Breast epithelium (tissue), 4 donors: ENCODE data around the gene COA1. TPM values are rescaled to one million over a fixed set of nuclear protein-coding genes. Genes with fewer than 3 reads are reported as not detected.

Experiments
- DNase-seq, 2 donors: peaks; one replicate each; pipeline ENCODE4 v3.0.0-alpha.2; 2019; ENCODE audit warnings: low spot score in 2 of 2
- H3K27ac ChIP-seq, 2 donors: fragments of 200-600 bp; sonication (generic) in 1 of 2; one replicate each; pipeline ENCODE4 v1.5.1; 2016 to 2019; ENCODE audit warnings: mild to moderate bottlenecking in 1 of 2
- H3K27me3 ChIP-seq, 2 donors: fragments of 200-600 bp; sonication (generic) in 1 of 2; one replicate each; pipeline versions ENCODE4 v1.5.1 to v1.6.0; 2017 to 2019; ENCODE audit warnings: control low read depth in 1 of 2, mild to moderate bottlenecking in 1 of 2
- H3K36me3 ChIP-seq: fragments of 200-600 bp; one replicate; pipeline ENCODE4 v1.5.1; 2019
- H3K4me1 ChIP-seq, 2 donors: fragments of 200-600 bp; sonication (generic); one replicate each; pipeline ENCODE4 v1.5.1; 2016 to 2019; ENCODE audit warnings: control low read depth in 1 of 2
- H3K4me3 ChIP-seq, 3 donors: fragments of 200-600 bp; sonication (generic); 1 replicate in 2 of 3; 2 replicates in 1 of 3; pipeline ENCODE4 v1.5.1; 2016 to 2019; ENCODE audit warnings: mild to moderate bottlenecking in 3 of 3, moderate library complexity in 2 of 3
- H3K9me3 ChIP-seq, 2 donors: fragments of 200-600 bp; sonication (generic) in 1 of 2; one replicate each; pipeline ENCODE4 v1.5.1; 2016 to 2019; ENCODE audit warnings: control low read depth in 1 of 2
- CTCF ChIP-seq, 3 donors: fragments of 450-650 bp; IDR thresholded peaks; one replicate each; pipeline ENCODE4 v1.5.1; 2016 to 2017; ENCODE audit warnings: antibody characterized with exemption in 3 of 3, mild to moderate bottlenecking in 3 of 3, moderate library complexity in 3 of 3
- POLR2A ChIP-seq: fragments of 450-650 bp; IDR thresholded peaks from one replicate; pipeline ENCODE4 v1.6.1; 2016; ENCODE audit warnings: antibody characterized with exemption, mild to moderate bottlenecking, moderate library complexity
- POLR2AphosphoS5 ChIP-seq, 3 donors: sonication (generic); formaldehyde crosslinking; IDR thresholded peaks; one replicate each; pipeline ENCODE4 v1.6.1; 2017; ENCODE audit warnings: antibody characterized with exemption in 3 of 3
- intact Hi-C: fragments of 100-400 bp; cut with DNase I; formaldehyde crosslinking; loops from one replicate; pipeline ENCODE4 v1.15.1; 2023; ENCODE audit warnings: low total_unique reads
- total RNA-seq, 3 donors: library from RNA; depleted of rRNA; stranded (reverse); fragments of >200 nt; gene quantifications; one replicate each; pipeline ENCODE4 v1.1.0, GENCODE V29; 2016

The COA1 gene
- total RNA-seq, 3 donors from 2014 or later, result 39.0 to 94.3 (median 91.4) TPM

GRCh38 chr7:43669286-43670081, 59.8 kb downstream of the COA1 start:
- intact Hi-C loops, result no loop called here

DNA sequence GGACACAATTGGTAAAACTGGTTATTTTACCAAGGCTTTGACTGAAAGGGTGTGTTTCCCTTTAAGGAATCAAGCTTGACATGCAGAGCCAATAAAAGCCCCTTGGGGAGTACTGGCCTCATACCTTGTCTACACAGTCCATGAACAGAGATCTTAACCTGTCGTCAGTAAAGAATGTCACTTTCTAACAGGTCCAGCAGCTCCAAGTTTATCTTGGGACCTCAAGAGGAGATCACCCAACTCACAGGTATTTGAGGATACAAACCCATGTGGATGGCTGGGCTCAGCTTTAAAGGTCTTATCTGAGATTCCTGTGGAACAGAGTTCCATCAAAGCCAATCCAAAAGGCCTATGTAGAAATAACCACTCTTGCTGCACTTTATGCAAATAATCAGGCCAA, 61.3 kb downstream of the COA1 start:
- H3K27ac ChIP-seq, result no peak overlapping the region
- no peak for TF ChIP-seq POLR2A
- TF ChIP-seq CTCF (IDR thresholded peaks at IDR 0.05), result no peak
- no peak for TF ChIP-seq POLR2AphosphoS5 (IDR thresholded peaks at IDR 0.05)
- H3K4me3 ChIP-seq, result no peak overlapping the region
- H3K36me3 ChIP-seq, result no peaks in the 10 kb centered on the region
- DNase-seq, result no peak
- no peaks in the 10 kb centered on the region for H3K4me1 ChIP-seq
- intact Hi-C loops, result no loop called here
- H3K9me3 ChIP-seq, result no peaks in the 10 kb centered on the region
- no peaks in the 10 kb centered on the region for H3K27me3 ChIP-seq

More at GRCh38 chr7:43669286-43670081, 59.8 kb downstream of the COA1 start:
- Histone ChIP-seq H3K9me3 (no peaks in the 10 kb centered on the region), H3K36me3 (no peaks in the 10 kb centered on the region), H3K27ac (no peak overlapping the region), H3K4me3 (no peak overlapping the region), H3K27me3 (no peaks in the 10 kb centered on the region), H3K4me1 (no peaks in the 10 kb centered on the region)
- TF ChIP-seq POLR2A, result no peak
- no peak for DNase-seq

GRCh38 chr7:43666938-43667337, 62.4 kb downstream of the COA1 start:
- intact Hi-C loops, result no loop called here
- no peaks in the 10 kb centered on the region for H3K4me1 ChIP-seq
- H3K9me3 ChIP-seq, result no peaks in the 10 kb centered on the region
- H3K36me3 ChIP-seq, result no peaks in the 10 kb centered on the region
- no peaks in the 10 kb centered on the region for H3K27me3 ChIP-seq
- H3K27ac ChIP-seq, result no peak overlapping the region
- H3K4me3 ChIP-seq, result no peak overlapping the region
- TF ChIP-seq CTCF (IDR thresholded peaks at IDR 0.05) (no peak), POLR2AphosphoS5 (IDR thresholded peaks at IDR 0.05) (no peak), POLR2A (no peak)
- no peak for DNase-seq

DNA sequence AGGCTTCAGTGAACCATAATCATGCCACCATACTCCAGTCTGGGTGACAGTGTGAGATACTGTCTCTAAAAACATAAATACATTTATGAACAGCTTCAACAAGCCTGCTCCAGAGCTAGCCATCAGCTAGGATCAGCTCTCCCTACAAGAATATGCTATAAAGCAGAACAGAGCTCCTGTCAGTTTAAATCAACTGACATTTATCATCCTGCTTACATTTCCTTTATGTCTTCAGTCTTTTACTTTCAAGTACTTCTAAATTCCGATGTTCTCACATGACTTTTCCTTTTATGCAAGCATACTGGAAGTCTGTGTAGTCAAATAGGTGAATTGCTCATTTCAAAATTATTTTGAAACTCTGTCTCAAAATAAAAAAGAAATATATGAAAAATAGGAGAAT, 64.6 kb downstream of the COA1 start:
- intact Hi-C loops, result no loop called here
- no peak overlapping the region for H3K27ac ChIP-seq
- no peak overlapping the region for H3K4me3 ChIP-seq

DNA sequence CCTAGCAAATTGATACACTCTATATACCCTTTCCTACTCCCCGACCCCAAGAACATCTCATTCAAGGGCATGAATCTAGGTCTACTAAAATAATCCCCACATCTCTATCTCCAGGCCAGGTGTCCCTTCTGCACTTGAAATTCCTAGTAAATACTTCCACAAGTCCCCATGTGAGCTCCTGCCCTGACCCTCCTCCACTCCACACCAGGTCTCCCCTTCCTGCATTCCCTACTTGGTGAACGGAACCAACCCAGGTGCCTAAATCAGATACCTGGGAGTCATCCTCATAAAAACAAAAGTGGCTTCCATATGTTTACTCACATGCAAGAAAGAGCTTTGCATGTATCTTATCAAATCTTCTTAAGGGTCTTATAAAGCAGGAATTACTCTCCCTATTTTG, 69.2 kb downstream of the COA1 start:
- Histone ChIP-seq H3K27me3 (no peaks in the 10 kb centered on the region), H3K36me3 (no peaks in the 10 kb centered on the region), H3K9me3 (no peaks in the 10 kb centered on the region), H3K27ac (no peak overlapping the region), H3K4me1 (no peaks in the 10 kb centered on the region), H3K4me3 (no peak overlapping the region)
- intact Hi-C loops, result no loop called here
- TF ChIP-seq POLR2AphosphoS5 (IDR thresholded peaks at IDR 0.05) (no peak), CTCF (IDR thresholded peaks at IDR 0.05) (no peak), POLR2A (no peak)
- no peak for DNase-seq

More for the DNA sequence above, 64.6 kb downstream of the COA1 start:
- H3K36me3 ChIP-seq, result no peaks in the 10 kb centered on the region
- no peak for TF ChIP-seq POLR2AphosphoS5 (IDR thresholded peaks at IDR 0.05)
- TF ChIP-seq POLR2A, result no peak
- TF ChIP-seq CTCF (IDR thresholded peaks at IDR 0.05), result no peak
- no peaks in the 10 kb centered on the region for H3K27me3 ChIP-seq
- H3K9me3 ChIP-seq, result no peaks in the 10 kb centered on the region
- no peaks in the 10 kb centered on the region for H3K4me1 ChIP-seq
- DNase-seq, result no peak
